ENCODE measurements around the gene CACNB3.

The CACNB3 gene

DNA sequence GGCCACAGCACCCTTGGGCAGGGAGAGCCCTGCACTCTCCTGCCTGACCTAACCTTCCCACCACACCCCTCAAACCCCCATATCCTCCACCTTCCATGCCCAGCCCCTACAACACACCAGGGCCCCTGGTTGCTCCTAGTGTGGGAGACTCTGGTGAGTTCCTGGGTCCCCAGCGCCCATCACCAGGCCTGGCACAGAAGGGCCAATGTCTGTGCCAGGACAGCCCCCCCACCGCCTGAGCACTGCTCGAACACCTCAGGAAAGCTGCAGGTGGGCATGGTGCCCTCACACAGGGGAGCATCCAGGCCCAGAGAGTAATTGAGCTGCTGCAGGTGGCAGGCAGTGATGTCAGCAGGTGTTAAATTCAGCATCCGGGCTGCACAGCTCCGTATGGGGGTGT, 44.6 kb upstream of the CACNB3 start:
- no peak overlapping the region for H3K27ac ChIP-seq
- H3K79me2 ChIP-seq = no peaks in the 10 kb centered on the region
- TF ChIP-seq, protein P1, sequence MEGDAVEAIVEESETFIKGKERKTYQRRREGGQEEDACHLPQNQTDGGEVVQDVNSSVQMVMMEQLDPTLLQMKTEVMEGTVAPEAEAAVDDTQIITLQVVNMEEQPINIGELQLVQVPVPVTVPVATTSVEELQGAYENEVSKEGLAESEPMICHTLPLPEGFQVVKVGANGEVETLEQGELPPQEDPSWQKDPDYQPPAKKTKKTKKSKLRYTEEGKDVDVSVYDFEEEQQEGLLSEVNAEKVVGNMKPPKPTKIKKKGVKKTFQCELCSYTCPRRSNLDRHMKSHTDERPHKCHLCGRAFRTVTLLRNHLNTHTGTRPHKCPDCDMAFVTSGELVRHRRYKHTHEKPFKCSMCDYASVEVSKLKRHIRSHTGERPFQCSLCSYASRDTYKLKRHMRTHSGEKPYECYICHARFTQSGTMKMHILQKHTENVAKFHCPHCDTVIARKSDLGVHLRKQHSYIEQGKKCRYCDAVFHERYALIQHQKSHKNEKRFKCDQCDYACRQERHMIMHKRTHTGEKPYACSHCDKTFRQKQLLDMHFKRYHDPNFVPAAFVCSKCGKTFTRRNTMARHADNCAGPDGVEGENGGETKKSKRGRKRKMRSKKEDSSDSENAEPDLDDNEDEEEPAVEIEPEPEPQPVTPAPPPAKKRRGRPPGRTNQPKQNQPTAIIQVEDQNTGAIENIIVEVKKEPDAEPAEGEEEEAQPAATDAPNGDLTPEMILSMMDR (IDR thresholded peaks at IDR 0.05) = no peak
- H3K4me2 ChIP-seq (ENCODE audit: low read length) = no peak overlapping the region
- H3K4me3 ChIP-seq (ENCODE audit: low read depth, low read length) = no peak overlapping the region
- no peak overlapping the region for H3K9ac ChIP-seq
- H2AFZ ChIP-seq = no peak overlapping the region
- H3K9me3 ChIP-seq (ENCODE audit: control insufficient read depth, low read length) = no peaks in the 10 kb centered on the region
- H3K4me1 ChIP-seq = no peaks in the 10 kb centered on the region
- no peaks in the 10 kb centered on the region for H3K27me3 ChIP-seq (ENCODE audit: control insufficient read depth, insufficient read depth, low read length)
- H3K36me3 ChIP-seq (ENCODE audit: control insufficient read depth, insufficient read depth, low read length) = no peaks in the 10 kb centered on the region

DNA sequence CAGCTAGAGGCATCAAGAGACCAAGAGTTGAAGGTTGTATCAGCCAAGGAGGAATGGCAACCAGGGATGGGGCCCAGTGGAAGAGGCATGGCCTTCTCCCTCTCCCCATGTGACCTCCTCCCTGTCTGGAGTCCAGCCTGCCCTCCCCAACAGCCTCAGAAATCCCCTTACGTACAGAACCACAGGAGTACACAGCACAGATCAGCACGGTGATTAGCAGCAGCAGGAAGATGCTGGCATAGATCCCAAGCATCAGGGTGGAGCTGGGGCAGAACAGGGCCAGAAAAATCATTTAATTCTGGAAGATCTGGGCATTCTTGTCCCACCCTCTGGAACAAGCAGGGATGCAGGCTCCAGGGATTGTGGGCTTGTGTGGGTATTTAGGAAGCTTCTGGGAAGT, 43.8 kb upstream of the CACNB3 start:
- Histone ChIP-seq H3K9ac (no peak overlapping the region), H3K27me3 (ENCODE audit: control insufficient read depth, insufficient read depth, low read length) (no peaks in the 10 kb centered on the region), H3K4me2 (ENCODE audit: low read length) (no peak overlapping the region), H3K79me2 (no peaks in the 10 kb centered on the region), H3K4me3 (ENCODE audit: low read depth, low read length) (no peak overlapping the region), H3K36me3 (ENCODE audit: control insufficient read depth, insufficient read depth, low read length) (no peaks in the 10 kb centered on the region), H3K4me1 (no peaks in the 10 kb centered on the region), H3K9me3 (ENCODE audit: control insufficient read depth, low read length) (no peaks in the 10 kb centered on the region), H2AFZ (no peak overlapping the region), H3K27ac (no peak overlapping the region)
- TF ChIP-seq, protein P1 (IDR thresholded peaks at IDR 0.05) = no peak

DNA sequence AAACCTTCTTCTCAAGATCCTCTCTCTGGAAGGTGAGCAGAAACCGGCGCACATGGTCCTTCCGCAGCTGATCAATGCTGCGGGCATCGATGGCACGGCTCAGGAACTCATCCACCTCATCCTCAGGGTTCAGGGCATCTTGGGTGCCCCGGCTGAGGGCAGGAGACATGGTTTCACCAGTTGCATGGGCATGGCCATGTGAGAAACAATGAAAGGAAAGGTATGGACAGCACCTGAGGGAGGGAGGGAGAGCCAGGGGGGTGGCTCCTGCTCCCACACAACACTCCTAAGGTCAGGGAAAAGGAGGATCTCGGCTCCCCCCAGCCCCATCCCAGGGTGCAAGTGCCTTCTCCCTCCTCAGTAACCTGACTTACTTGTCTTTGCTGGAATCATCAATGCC, 43.0 kb upstream of the CACNB3 start:
- H3K9ac ChIP-seq = no peak overlapping the region
- no peak overlapping the region for H3K4me3 ChIP-seq (ENCODE audit: low read depth, low read length)
- H3K9me3 ChIP-seq (ENCODE audit: control insufficient read depth, low read length) = no peaks in the 10 kb centered on the region
- H3K4me2 ChIP-seq (ENCODE audit: low read length) = no peak overlapping the region
- H3K4me1 ChIP-seq = no peaks in the 10 kb centered on the region
- no peak overlapping the region for H3K27ac ChIP-seq
- H3K36me3 ChIP-seq (ENCODE audit: control insufficient read depth, insufficient read depth, low read length) = no peaks in the 10 kb centered on the region
- TF ChIP-seq, protein P1 (IDR thresholded peaks at IDR 0.05) = no peak
- no peaks in the 10 kb centered on the region for H3K27me3 ChIP-seq (ENCODE audit: control insufficient read depth, insufficient read depth, low read length)
- no peaks in the 10 kb centered on the region for H3K79me2 ChIP-seq
- H2AFZ ChIP-seq = no peak overlapping the region

DNA sequence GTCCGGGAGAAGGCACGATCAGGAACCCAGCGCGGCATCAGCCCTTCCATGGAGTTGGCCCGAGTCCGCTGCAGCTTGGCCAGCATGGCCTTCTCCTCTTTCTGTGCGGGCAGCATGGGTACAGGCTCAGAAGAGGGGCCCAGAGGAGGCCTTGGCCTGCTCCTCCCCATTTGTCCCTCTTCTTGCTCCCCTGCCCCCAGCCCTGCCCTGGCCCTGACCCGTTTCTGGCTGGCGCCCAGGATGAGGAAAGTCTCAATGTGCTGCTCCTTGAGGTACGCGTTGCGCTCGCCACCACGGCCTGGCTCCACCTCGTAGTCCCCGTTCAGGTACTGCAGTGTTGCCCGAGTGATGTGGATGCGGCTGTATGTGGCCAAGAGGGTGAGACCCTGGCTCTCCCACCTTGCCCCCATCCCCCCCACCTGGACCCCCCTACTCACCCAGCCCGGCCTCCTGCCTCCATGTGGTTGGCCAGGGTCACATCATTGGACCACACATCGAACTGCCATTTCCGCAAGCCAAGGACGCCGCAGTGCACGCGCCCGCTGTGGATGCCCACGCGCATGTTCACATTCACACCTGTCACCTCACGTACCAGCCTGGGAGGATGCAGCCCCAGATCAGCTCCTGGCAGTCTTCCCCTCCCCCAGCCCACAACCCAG, 42.2 kb upstream of the CACNB3 start:
- Histone ChIP-seq H2AFZ (no peak overlapping the region), H3K4me2 (ENCODE audit: low read length) (no peak overlapping the region), H3K36me3 (ENCODE audit: control insufficient read depth, insufficient read depth, low read length) (no peaks in the 10 kb centered on the region), H3K4me1 (no peaks in the 10 kb centered on the region), H3K27me3 (ENCODE audit: control insufficient read depth, insufficient read depth, low read length) (no peaks in the 10 kb centered on the region), H3K27ac (no peak overlapping the region), H3K9me3 (ENCODE audit: control insufficient read depth, low read length) (no peaks in the 10 kb centered on the region), H3K9ac (no peak overlapping the region), H3K79me2 (no peaks in the 10 kb centered on the region), H3K4me3 (ENCODE audit: low read depth, low read length) (no peak overlapping the region)
- TF ChIP-seq, protein P1 (IDR thresholded peaks at IDR 0.05) = no peak

DNA sequence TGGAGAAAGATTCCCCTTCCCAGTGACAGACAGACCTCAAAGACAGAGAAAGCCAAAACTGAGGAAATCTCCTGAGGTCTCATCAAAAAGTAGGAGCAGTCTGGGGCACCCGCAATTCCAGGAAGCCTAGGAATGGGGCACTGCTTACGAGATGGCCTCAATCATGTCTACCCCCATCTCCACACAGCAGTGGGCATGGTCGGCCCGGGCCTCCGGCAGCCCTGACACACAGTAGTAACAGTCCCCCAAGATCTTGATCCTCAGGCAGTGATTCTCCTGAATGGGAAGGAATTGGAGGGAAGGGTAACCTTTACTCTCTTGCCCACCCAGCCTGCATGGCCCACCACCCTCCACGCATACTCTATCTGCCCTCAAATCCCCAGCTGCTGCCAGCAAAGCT, 41.3 kb upstream of the CACNB3 start:
- no peak overlapping the region for H3K4me3 ChIP-seq (ENCODE audit: low read depth, low read length)
- H3K27ac ChIP-seq = no peak overlapping the region
- no peaks in the 10 kb centered on the region for H3K4me1 ChIP-seq
- no peak overlapping the region for H3K9ac ChIP-seq
- no peaks in the 10 kb centered on the region for H3K9me3 ChIP-seq (ENCODE audit: control insufficient read depth, low read length)
- no peak overlapping the region for H2AFZ ChIP-seq
- H3K79me2 ChIP-seq = no peaks in the 10 kb centered on the region
- no peaks in the 10 kb centered on the region for H3K36me3 ChIP-seq (ENCODE audit: control insufficient read depth, insufficient read depth, low read length)
- TF ChIP-seq, protein P1 (IDR thresholded peaks at IDR 0.05) = no peak
- no peaks in the 10 kb centered on the region for H3K27me3 ChIP-seq (ENCODE audit: control insufficient read depth, insufficient read depth, low read length)
- H3K4me2 ChIP-seq (ENCODE audit: low read length) = no peak overlapping the region

All from parathyroid adenoma (tissue), 2 donors.